ENCODE data around the gene RUFY2. TPM values are rescaled to one million over a fixed set of nuclear protein-coding genes. Genes with fewer than 3 reads are reported as not detected.

RUFY2 gene
- total RNA-seq, 2 experiments from 2014 or later: 15.5 to 22.6 TPM

DNA sequence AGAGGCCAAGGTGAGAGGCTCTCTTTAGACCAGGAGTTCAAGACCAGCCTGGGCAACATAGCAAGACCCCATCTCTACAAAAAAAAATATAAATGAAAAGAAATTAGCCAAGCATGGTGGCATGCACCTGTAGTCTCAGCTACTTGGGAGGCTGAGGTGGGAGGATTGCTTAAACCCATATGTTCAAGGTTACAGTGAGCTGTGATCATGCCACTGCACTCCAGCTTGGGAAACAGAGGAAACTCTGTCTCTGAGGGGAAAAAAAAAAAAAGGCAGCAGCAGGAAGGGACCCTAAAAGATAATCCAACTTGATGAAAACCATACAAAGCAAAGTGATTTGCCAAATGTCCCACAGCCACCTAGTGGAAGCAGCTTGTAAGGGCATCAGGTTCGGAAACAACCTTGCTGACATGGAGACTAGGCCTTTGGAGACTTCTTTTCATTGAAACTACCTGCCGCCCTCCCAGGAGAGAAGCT is 58.8 kb downstream of the RUFY2 start:
- Mint-ChIP-seq H3K4me1 (peaks cover 3% of the 10 kb centered on the region), H3K36me3 (peaks cover 27% of the 10 kb centered on the region), H3K9me3 (no peaks in the 10 kb centered on the region), H3K27ac (no peak overlapping the region), H3K4me3 (no peak overlapping the region), H3K27me3 (no peaks in the 10 kb centered on the region)
- ATAC-seq (ENCODE audit: low read depth) (peak; percentile 62), DNase-seq (peak; percentile 36)
- POLR2A ChIA-PET: interaction anchor here (0.6 to 1.6 kb wide), 5 partner anchors 9 to 402 kb away, joined by 3 to 10 read pairs (median 4); partner anchors contain the start of genes HNRNPH3 and PBLD

DNA sequence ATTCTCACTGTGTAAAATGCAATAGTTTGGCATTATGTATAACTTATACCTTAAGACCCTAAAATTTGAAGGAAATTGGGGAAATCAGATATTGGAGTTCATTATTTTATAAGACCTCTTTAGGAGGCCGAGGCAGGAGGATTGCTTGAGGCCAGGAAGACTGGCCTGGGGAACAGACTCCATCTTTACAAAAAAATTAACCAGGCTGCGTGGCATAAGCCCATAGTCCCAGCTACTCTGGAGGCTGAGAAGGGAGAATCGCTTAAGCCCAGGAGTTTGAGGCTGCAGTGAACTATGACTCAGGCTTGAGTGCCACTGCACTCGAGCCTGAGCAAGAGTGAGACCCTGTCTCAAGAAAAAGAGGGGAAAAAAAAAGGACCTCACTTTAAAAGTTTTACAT is 60.3 kb downstream of the RUFY2 start:
- POLR2A ChIA-PET: interaction anchor here (0.6 to 1.2 kb wide), 3 partner anchors 14 to 497 kb away, joined by 3 read pairs; partner anchors contain the start of gene PBLD
- Mint-ChIP-seq H3K9me3 (no peaks in the 10 kb centered on the region), H3K4me3 (no peak overlapping the region), H3K4me1 (peaks cover 3% of the 10 kb centered on the region), H3K36me3 (peaks cover 28% of the 10 kb centered on the region), H3K27me3 (no peaks in the 10 kb centered on the region), H3K27ac (peak overlapping the region; percentile 54)
- DNase-seq (no peak), ATAC-seq (ENCODE audit: low read depth) (no peak)

- no peak for DNase-seq
- no peak overlapping the region for H3K27ac Mint-ChIP-seq
- POLR2A ChIA-PET: no interaction called here
Observed at GRCh38 chr10:68345621-68346020, 61.5 kb downstream of the RUFY2 start.

GRCh38 chr10:68342909-68343516 is 64.1 kb downstream of the RUFY2 start:
- H3K9me3 Mint-ChIP-seq: no peaks in the 10 kb centered on the region
- ATAC-seq (ENCODE audit: low read depth): no peak
- H3K36me3 Mint-ChIP-seq: peaks cover 40% of the 10 kb centered on the region
- no peak overlapping the region for H3K27ac Mint-ChIP-seq
- no peak for DNase-seq
- POLR2A ChIA-PET: no interaction called here
- no peaks in the 10 kb centered on the region for H3K27me3 Mint-ChIP-seq
- H3K4me3 Mint-ChIP-seq: no peak overlapping the region
- peaks cover 7% of the 10 kb centered on the region for H3K4me1 Mint-ChIP-seq

More at GRCh38 chr10:68345621-68346020, 61.5 kb downstream of the RUFY2 start:
- Mint-ChIP-seq H3K9me3 (no peaks in the 10 kb centered on the region), H3K4me3 (no peak overlapping the region), H3K36me3 (peaks cover 35% of the 10 kb centered on the region), H3K4me1 (peaks cover 3% of the 10 kb centered on the region), H3K27me3 (no peaks in the 10 kb centered on the region)
- ATAC-seq (ENCODE audit: low read depth): no peak

DNA sequence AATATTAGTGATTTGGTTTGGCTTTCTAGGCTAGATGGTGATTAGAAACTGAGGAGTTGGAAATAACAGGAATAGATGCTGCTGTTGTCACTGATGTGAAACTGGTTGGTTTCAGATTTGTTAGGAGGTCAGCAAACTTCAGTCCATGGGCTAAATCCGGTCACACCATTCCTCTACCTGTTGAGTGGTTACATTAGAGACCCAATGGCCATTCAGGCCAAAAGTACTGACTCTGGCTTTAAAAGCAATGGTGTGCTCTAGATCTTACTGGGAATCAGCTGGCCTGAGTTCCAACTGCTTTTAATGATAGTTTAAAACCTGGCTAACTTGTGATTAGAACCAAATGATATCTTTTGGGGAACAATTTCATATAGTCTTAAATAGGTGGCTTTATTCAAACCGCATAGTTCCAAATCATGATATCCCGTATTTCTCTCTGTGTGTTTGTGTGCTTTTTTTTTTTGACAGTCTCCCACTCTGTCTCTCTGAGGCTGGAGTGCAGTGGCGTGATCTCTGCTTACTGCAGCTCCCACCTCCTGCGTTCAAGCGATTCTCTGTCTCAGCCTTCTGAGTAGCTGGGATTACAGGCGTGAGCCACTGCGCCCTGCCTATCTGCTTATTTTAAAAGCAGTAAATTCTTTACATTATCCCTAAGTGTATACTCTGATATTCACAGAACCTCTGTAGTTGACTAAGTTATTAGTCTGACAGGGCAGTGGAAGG is 66.6 kb downstream of the RUFY2 start:
- Mint-ChIP-seq H3K4me3 (no peak overlapping the region), H3K27me3 (no peaks in the 10 kb centered on the region), H3K36me3 (peaks cover 44% of the 10 kb centered on the region), H3K9me3 (no peaks in the 10 kb centered on the region), H3K4me1 (peaks cover 25% of the 10 kb centered on the region), H3K27ac (no peak overlapping the region)
- POLR2A ChIA-PET: interaction anchor here (1.5 kb wide), 1 partner anchor 8 kb away, joined by 10 read pairs; no protein-coding TSS in a partner anchor
- ATAC-seq (ENCODE audit: low read depth): no peak
- DNase-seq: no peak

DNA sequence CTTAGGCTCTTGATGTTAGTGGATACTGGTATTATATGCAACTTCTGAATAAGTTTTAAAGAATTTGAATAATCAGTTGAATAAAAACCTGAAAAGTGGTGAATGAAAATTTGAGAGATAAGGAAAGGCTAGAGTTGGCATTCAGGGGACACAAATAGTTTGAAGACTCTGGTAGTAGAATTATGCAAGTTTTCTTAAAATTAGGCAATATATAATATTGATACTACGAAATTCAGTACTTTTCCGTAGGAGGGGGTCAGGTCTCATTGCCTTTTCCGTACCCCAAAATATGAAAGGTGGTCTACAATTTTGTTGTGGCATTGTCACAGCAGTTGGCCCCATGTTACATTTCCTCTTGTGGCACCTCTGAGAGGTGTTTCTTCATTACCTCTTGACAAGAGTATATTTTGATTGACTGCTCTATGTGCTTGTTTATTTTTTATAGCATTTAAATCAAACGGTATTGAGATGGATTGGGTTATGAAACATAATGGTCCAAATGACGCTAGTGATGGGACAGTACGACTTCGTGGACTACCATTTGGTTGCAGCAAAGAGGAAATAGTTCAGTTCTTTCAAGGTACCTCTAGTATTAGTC is 70.2 kb downstream of the RUFY2 start:
- POLR2A ChIA-PET: no interaction called here

DNA sequence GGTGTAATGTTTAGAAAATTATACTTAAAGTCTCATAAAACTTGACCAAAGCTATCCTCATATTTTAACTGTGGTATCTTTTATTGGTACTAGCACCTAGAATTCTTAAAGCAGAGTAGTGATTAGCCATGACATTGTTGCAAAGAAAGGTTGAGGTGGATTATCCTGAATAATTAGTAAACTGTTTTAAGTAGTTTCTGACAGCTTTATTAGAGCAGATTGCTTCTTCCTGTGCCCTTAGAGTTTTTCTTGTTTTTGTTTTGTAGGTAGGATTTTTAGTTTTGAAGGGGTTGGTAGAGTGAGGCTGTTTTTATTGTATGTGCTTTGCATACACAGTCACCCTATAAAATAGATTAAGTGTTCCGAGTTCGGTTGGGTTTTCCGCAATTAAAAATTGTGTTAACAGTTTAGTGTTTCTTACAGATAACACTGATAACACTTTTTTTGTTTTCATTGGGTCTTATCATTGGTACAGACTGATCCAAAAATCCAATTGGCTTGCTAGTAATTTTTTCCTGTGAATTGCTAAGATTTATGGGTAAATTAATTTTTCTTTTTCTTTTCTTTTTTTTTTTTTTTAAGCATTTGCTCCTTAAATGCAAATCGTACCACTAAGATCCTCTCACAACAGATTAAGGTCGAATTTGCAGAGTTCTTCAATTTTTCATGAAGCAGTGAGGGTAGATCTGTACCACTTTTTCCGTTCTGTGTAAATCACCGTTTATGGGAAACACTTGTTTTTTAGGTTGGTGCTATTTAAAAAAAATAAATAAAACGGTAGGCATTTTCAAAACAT is 72.2 kb downstream of the RUFY2 start:
- DNase-seq (no peak), ATAC-seq (ENCODE audit: low read depth) (no peak)
- POLR2A ChIA-PET: interaction anchor here (0.5 to 1.1 kb wide), 3 partner anchors 173 to 565 kb away, joined by 3 to 7 read pairs (median 3); no protein-coding TSS in a partner anchor
- Mint-ChIP-seq H3K36me3 (peaks cover 36% of the 10 kb centered on the region), H3K27ac (peak overlapping the region; percentile 74), H3K27me3 (no peaks in the 10 kb centered on the region), H3K4me1 (peaks cover 48% of the 10 kb centered on the region), H3K9me3 (no peaks in the 10 kb centered on the region), H3K4me3 (peak overlapping the region; percentile 99)

More for the DNA sequence above, 70.2 kb downstream of the RUFY2 start:
- Mint-ChIP-seq H3K4me3 (peak overlapping the region; percentile 64), H3K36me3 (peaks cover 47% of the 10 kb centered on the region), H3K9me3 (no peaks in the 10 kb centered on the region), H3K27me3 (no peaks in the 10 kb centered on the region), H3K4me1 (peaks cover 39% of the 10 kb centered on the region), H3K27ac (peak overlapping the region; percentile 49)
- DNase-seq (no peak), ATAC-seq (ENCODE audit: low read depth) (no peak)

DNA sequence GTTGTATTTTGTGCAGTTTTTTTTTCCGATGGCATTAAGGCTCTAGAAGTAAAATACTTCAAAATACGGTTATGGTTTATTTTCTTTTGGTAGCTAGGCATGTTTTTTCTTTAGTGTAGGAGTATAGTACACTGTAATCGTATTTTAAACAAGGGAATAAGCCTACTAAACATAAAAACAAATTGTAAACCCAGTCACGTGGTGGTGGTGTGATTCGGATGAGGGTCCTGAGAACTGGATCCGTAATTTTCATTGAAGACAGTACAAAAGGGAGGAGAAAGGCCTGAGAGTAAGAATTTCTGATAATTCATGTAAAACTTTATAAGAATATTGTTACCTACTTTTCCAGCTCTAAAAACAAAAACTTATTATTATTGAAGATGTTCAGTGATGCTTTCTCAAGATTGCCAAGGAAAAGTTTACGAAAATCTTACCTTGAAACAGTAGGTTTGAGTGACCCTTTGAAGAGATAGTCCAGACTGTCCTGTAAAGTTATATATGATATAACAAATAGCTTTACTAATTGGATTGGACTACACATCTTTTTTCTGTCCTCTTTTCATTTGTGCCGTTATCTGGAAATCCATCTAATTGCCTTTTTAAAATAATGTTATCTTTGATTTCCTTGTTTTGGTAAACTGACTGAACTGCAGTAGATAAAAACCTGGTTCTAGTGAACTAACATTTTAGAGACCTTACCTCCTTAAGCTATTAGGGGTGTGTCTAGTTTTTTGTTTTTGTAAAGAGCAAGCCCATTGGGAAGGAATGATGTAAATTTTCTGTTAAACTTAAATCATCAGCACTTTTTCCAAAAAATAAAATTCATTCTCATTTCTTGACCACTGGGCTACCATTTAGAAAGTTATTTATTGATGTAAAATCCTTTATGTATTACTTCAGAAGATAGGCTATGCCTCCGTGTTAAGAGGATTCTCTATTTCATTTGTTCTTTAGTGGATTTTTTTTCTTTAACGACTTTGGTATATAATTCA is 73.3 kb downstream of the RUFY2 start:
- Mint-ChIP-seq H3K36me3 (peaks cover 34% of the 10 kb centered on the region), H3K27me3 (no peaks in the 10 kb centered on the region), H3K27ac (peak overlapping the region; percentile 100), H3K4me3 (peak overlapping the region; percentile 99), H3K9me3 (no peaks in the 10 kb centered on the region), H3K4me1 (peaks cover 48% of the 10 kb centered on the region)
- POLR2A ChIA-PET: interaction anchor here (0.5 to 4.6 kb wide), 8 partner anchors 13 to 569 kb away, joined by 3 to 60 read pairs (median 6); partner anchors contain the start of gene RUFY2
- ATAC-seq (ENCODE audit: low read depth): no peak
- no peak for DNase-seq

- H3K27me3 Mint-ChIP-seq: no peaks in the 10 kb centered on the region
- ATAC-seq (ENCODE audit: low read depth) (no peak), DNase-seq (no peak)
- POLR2A ChIA-PET: interaction anchor here (0.6 to 4.6 kb wide), 11 partner anchors 14 to 568 kb away, joined by 3 to 60 read pairs (median 5); partner anchors contain the start of gene RUFY2
- no peaks in the 10 kb centered on the region for H3K9me3 Mint-ChIP-seq
- H3K4me3 Mint-ChIP-seq: peak overlapping the region; percentile 99
- H3K36me3 Mint-ChIP-seq: peaks cover 32% of the 10 kb centered on the region
- H3K27ac Mint-ChIP-seq: peak overlapping the region; percentile 100
- H3K4me1 Mint-ChIP-seq: peaks cover 49% of the 10 kb centered on the region
Observed at GRCh38 chr10:68333058-68333395, 74.0 kb downstream of the RUFY2 start.

- POLR2A ChIA-PET: interaction anchor here (0.6 to 4.6 kb wide), 31 partner anchors 9 to 667 kb away, joined by 3 to 60 read pairs (median 4); partner anchors contain the start of genes CCAR1, DNAJC12, HERC4 and RUFY2
- Mint-ChIP-seq H3K4me1 (peaks cover 44% of the 10 kb centered on the region), H3K27me3 (no peaks in the 10 kb centered on the region), H3K9me3 (no peaks in the 10 kb centered on the region), H3K4me3 (peak within 1 kb of the TSS; percentile 99), H3K36me3 (peaks cover 29% of the 10 kb centered on the region), H3K27ac (peak within 1 kb of the TSS; percentile 100)
- ATAC-seq (ENCODE audit: low read depth) (peak; percentile 19), DNase-seq (peak; percentile 79)
Observed at GRCh38 chr10:68332259-68333057, 74.6 kb downstream of the RUFY2 start, which contains the start of gene PBLD. PBLD (minus strand) TSS chr10:68332928; CDS start chr10:68306844, 26,084 bp downstream.
